Activated effector memory CD4-positive, alpha-beta T cell treated with anti-CD3 and anti-CD28 coated beads, Interleukin-2, amount 50 U/mL, for 16 hours (primary cell): Measurements from ENCODE around the gene OR9A2.

Experiments
- DNase-seq: peaks from one replicate; pipeline ENCODE4 v3.0.0-alpha.2; 2020

OR9A2 gene

GRCh38 chr7:143027032-143027431 lies at the start of gene OR9A2:
Gene OR9A2, minus strand, starts transcription at chr7:143027132. Its CDS starts 0 bp downstream, at chr7:143027132.
- no peak for DNase-seq

- DNase-seq, result no peak
These were observed 47.2 kb upstream of the OR9A2 start for GRCh38 chr7:143074141-143074540.

- no peak for DNase-seq
These were observed 46.6 kb upstream of the OR9A2 start for GRCh38 chr7:143073556-143073955.

- no peak for DNase-seq
These were observed 43.1 kb upstream of the OR9A2 start for GRCh38 chr7:143069912-143070500.

GRCh38 chr7:143068446-143068845 lies 41.5 kb upstream of the OR9A2 start:
- no peak for DNase-seq

GRCh38 chr7:143063741-143064140 lies 36.8 kb upstream of the OR9A2 start:
- DNase-seq, result no peak

GRCh38 chr7:143055754-143056153 lies 28.8 kb upstream of the OR9A2 start:
- DNase-seq, result no peak

GRCh38 chr7:143054621-143055020 lies 27.7 kb upstream of the OR9A2 start:
- DNase-seq, result no peak

- DNase-seq, result no peak
These were observed 25.1 kb upstream of the OR9A2 start, which contains the start of gene OR6V1 for GRCh38 chr7:143052041-143052440. Gene OR6V1, plus strand, starts transcription at chr7:143052341. Its CDS starts 0 bp downstream, at chr7:143052341.

- DNase-seq, result no peak
These were observed 24.0 kb upstream of the OR9A2 start for GRCh38 chr7:143050931-143051330.

- DNase-seq, result no peak
These were observed 22.4 kb upstream of the OR9A2 start for GRCh38 chr7:143049362-143049761.

- DNase-seq, result no peak
These were observed 21.9 kb upstream of the OR9A2 start for GRCh38 chr7:143048827-143049226.

- DNase-seq, result no peak
These were observed 20.4 kb upstream of the OR9A2 start for GRCh38 chr7:143047326-143047725.

- no peak for DNase-seq
These were observed 19.5 kb upstream of the OR9A2 start for GRCh38 chr7:143046426-143046851.

- DNase-seq, result no peak
These were observed 16.5 kb upstream of the OR9A2 start for GRCh38 chr7:143043391-143043790.

GRCh38 chr7:143042790-143043271 lies 15.9 kb upstream of the OR9A2 start:
- DNase-seq, result no peak

GRCh38 chr7:143042159-143042789 lies 15.3 kb upstream of the OR9A2 start:
- no peak for DNase-seq

- no peak for DNase-seq
These were observed 14.4 kb upstream of the OR9A2 start for GRCh38 chr7:143041346-143041745.

- no peak for DNase-seq
These were observed 13.3 kb upstream of the OR9A2 start for GRCh38 chr7:143040209-143040715.

- DNase-seq, result no peak
These were observed 11.7 kb upstream of the OR9A2 start for GRCh38 chr7:143038635-143039034.

- no peak for DNase-seq
These were observed 751 bp upstream of the OR9A2 start for GRCh38 chr7:143027683-143028082.

GRCh38 chr7:143025371-143025770 lies 1.6 kb downstream of the OR9A2 start:
- no peak for DNase-seq

- no peak for DNase-seq
These were observed 3.9 kb downstream of the OR9A2 start for GRCh38 chr7:143023047-143023446.

- DNase-seq, result no peak
These were observed 8.0 kb downstream of the OR9A2 start for GRCh38 chr7:143018931-143019330.
